Hepatocyte (in vitro differentiated cells): ENCODE results near the gene LAG3. TPM values are rescaled to one million over a fixed set of nuclear protein-coding genes. Genes with fewer than 3 reads are reported as not detected.

ENCODE experiments used
- DNase-seq: peaks from one replicate; pipeline ENCODE4 v3.0.0-alpha.2; 2016; ENCODE audit warnings: low spot score
- H2AFZ ChIP-seq: fragments of 200-600 bp; sonication (generic); 2 replicates; pipeline ENCODE4 v1.6.0; 2016; ENCODE audit warnings: antibody characterized with exemption, mild to moderate bottlenecking
- H3K27ac ChIP-seq: fragments of 200-600 bp; sonication (generic); 2 replicates; pipeline ENCODE4 v1.5.1; 2016; ENCODE audit warnings: mild to moderate bottlenecking
- H3K27me3 ChIP-seq: fragments of 200-600 bp; sonication (generic); 2 replicates; pipeline ENCODE4 v1.6.1; 2016
- H3K36me3 ChIP-seq: fragments of 200-600 bp; sonication (generic); replicated peaks from 2 replicates; pipeline ENCODE4 v1.5.1; 2016; ENCODE audit warnings: low read depth; ENCODE audit not compliant: insufficient read depth
- H3K4me1 ChIP-seq: fragments of 200-600 bp; sonication (generic); 2 replicates; pipeline ENCODE4 v1.5.1; 2016; ENCODE audit warnings: mild to moderate bottlenecking, moderate library complexity; ENCODE audit not compliant: insufficient read depth
- H3K4me2 ChIP-seq: fragments of 200-600 bp; sonication (generic); 2 replicates; pipeline ENCODE4 v1.6.0; 2016
- H3K4me3 ChIP-seq: fragments of 200-600 bp; sonication (generic); 2 replicates; pipeline ENCODE4 v1.5.1; 2016; ENCODE audit warnings: mild to moderate bottlenecking
- H3K79me2 ChIP-seq: fragments of 200-600 bp; sonication (generic); 2 replicates; pipeline ENCODE4 v1.6.0; 2017; ENCODE audit warnings: mild to moderate bottlenecking
- H3K9me2 ChIP-seq: fragments of 200-600 bp; sonication (generic); replicated peaks from 2 replicates; pipeline ENCODE4 v1.6.0; 2017; ENCODE audit warnings: mild to moderate bottlenecking; ENCODE audit not compliant: insufficient read depth
- H3K9me3 ChIP-seq: fragments of 200-600 bp; sonication (generic); 2 replicates; pipeline ENCODE4 v1.5.1; 2016; ENCODE audit warnings: low read depth, mild to moderate bottlenecking
- H4K20me1 ChIP-seq: fragments of 200-600 bp; sonication (generic); 2 replicates; pipeline ENCODE4 v1.6.0; 2016; ENCODE audit warnings: mild to moderate bottlenecking; ENCODE audit not compliant: insufficient read depth, poor library complexity, severe bottlenecking
- EZH2 ChIP-seq: fragments of 200-600 bp; sonication (generic); IDR thresholded peaks from 2 replicates; pipeline ENCODE4 v1.6.1; 2016; ENCODE audit warnings: antibody characterized with exemption, mild to moderate bottlenecking, borderline replicate concordance
- EZH2phosphoT487 ChIP-seq: fragments of 200-600 bp; sonication (generic); IDR thresholded peaks from one replicate; pipeline ENCODE4 v1.6.1; 2018; ENCODE audit warnings: antibody characterized with exemption, mild to moderate bottlenecking, low read depth, moderate library complexity; ENCODE audit not compliant: unreplicated experiment, severe bottlenecking
- WGBS: methylation state at CpG from one replicate; pipeline ENCODE4 v1.1.6; 2016; ENCODE audit warnings: low lambda C conversion rate; ENCODE audit errors: missing lambda C conversion rate; 5-methylcytosine and 5-hydroxymethylcytosine counted together
- polyA plus RNA-seq: library from polyadenylated mRNA; unstranded; fragments of >200 nt; fragmentation: Nextera tagmentation; extraction: Ambion mirVana; gene quantifications from 2 replicates; pipeline ENCODE4 v1.2.1, GENCODE V29; 2016
- total RNA-seq: library from RNA; depleted of rRNA; stranded (reverse); fragments of >200 nt; gene quantifications from 2 replicates; pipeline ENCODE4 v1.2.3, GENCODE V29; 2014
- TF ChIP-seq, protein P1 (sequence below): fragments of 200-600 bp; sonication (generic); IDR thresholded peaks from 2 replicates; pipeline ENCODE4 v1.5.1; 2016; ENCODE audit warnings: antibody characterized with exemption, mild to moderate bottlenecking; ENCODE audit not compliant: poor library complexity

LAG3 gene
- total and polyA plus RNA-seq, 2 experiments from 2014 or later = 0.70 to 0.91 TPM

GRCh38 chr12:6784296-6784695 lies 12.0 kb downstream of the LAG3 start:
- DNase-seq = no peak
- Histone ChIP-seq H3K27me3 (no peaks in the 10 kb centered on the region), H2AFZ (no peak overlapping the region), H3K27ac (no peak overlapping the region), H3K4me3 (no peak overlapping the region), H3K36me3 (no peaks in the 10 kb centered on the region), H3K79me2 (no peaks in the 10 kb centered on the region), H3K4me2 (no peak overlapping the region), H3K9me2 (no peaks in the 10 kb centered on the region), H3K9me3 (no peaks in the 10 kb centered on the region), H4K20me1 (no peaks in the 10 kb centered on the region), H3K4me1 (peaks cover 6% of the 10 kb centered on the region)
- WGBS = 72% methylated on average over 5 of the region's 5 CpGs
- TF ChIP-seq EZH2 = no peak
- no peak for TF ChIP-seq EZH2phosphoT487
- TF ChIP-seq, protein P1, sequence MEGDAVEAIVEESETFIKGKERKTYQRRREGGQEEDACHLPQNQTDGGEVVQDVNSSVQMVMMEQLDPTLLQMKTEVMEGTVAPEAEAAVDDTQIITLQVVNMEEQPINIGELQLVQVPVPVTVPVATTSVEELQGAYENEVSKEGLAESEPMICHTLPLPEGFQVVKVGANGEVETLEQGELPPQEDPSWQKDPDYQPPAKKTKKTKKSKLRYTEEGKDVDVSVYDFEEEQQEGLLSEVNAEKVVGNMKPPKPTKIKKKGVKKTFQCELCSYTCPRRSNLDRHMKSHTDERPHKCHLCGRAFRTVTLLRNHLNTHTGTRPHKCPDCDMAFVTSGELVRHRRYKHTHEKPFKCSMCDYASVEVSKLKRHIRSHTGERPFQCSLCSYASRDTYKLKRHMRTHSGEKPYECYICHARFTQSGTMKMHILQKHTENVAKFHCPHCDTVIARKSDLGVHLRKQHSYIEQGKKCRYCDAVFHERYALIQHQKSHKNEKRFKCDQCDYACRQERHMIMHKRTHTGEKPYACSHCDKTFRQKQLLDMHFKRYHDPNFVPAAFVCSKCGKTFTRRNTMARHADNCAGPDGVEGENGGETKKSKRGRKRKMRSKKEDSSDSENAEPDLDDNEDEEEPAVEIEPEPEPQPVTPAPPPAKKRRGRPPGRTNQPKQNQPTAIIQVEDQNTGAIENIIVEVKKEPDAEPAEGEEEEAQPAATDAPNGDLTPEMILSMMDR = no peak

DNA sequence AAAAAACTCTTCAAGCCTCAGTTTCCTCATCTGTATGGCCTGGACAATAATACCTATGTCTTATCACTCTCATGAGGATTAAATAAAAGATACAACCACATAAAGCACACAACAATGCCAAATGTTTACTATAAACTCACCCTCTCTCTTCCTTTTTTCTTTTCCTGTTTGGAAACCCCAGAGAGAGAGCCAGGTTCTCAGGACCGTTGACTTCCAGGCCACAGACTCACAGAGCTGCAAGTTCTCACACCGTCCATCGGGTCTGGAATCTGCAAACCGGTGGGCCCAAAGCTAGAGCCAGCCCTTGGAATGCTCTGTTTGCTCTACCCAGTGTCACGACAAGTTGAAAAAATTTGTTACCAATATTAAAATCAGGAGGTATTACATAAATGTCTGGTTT lies 12.4 kb downstream of the LAG3 start:
- H3K27ac ChIP-seq = no peak overlapping the region
- no peaks in the 10 kb centered on the region for H3K9me2 ChIP-seq
- no peak overlapping the region for H2AFZ ChIP-seq
- H3K4me1 ChIP-seq = peaks cover 4% of the 10 kb centered on the region
- no peaks in the 10 kb centered on the region for H4K20me1 ChIP-seq
- no peaks in the 10 kb centered on the region for H3K9me3 ChIP-seq
- whole genome bisulfite sequencing = 77% methylated on average over 5 of the region's 5 CpGs
- H3K27me3 ChIP-seq = no peaks in the 10 kb centered on the region
- no peaks in the 10 kb centered on the region for H3K79me2 ChIP-seq
- no peak overlapping the region for H3K4me2 ChIP-seq
- H3K4me3 ChIP-seq = no peak overlapping the region
- no peak for DNase-seq
- H3K36me3 ChIP-seq = no peaks in the 10 kb centered on the region
- TF ChIP-seq EZH2phosphoT487 = no peak
- TF ChIP-seq EZH2 = no peak
- TF ChIP-seq, protein P1 = no peak

GRCh38 chr12:6786416-6787094 lies 14.2 kb downstream of the LAG3 start:
- Histone ChIP-seq H2AFZ (no peak overlapping the region), H3K4me2 (no peak overlapping the region), H3K9me2 (no peaks in the 10 kb centered on the region), H3K27me3 (no peaks in the 10 kb centered on the region), H3K4me1 (no peaks in the 10 kb centered on the region), H3K9me3 (no peaks in the 10 kb centered on the region), H3K4me3 (no peak overlapping the region), H3K27ac (no peak overlapping the region), H4K20me1 (no peaks in the 10 kb centered on the region), H3K79me2 (no peaks in the 10 kb centered on the region), H3K36me3 (no peaks in the 10 kb centered on the region)
- DNase-seq = no peak
- TF ChIP-seq, protein P1 = no peak
- TF ChIP-seq EZH2phosphoT487 (no peak), EZH2 (no peak)
- 62% methylated on average over 9 of the region's 9 CpGs for WGBS
